ENCODE results near the gene AIG1. TPM values are rescaled to one million over a fixed set of nuclear protein-coding genes. Genes with fewer than 3 reads are reported as not detected.

The AIG1 gene
- total and polyA plus RNA-seq, 2 of the 13 experiments (the other 11 are each of a cell fraction or from before 2014, with no cell fraction given), result 115 to 197 TPM

DNA sequence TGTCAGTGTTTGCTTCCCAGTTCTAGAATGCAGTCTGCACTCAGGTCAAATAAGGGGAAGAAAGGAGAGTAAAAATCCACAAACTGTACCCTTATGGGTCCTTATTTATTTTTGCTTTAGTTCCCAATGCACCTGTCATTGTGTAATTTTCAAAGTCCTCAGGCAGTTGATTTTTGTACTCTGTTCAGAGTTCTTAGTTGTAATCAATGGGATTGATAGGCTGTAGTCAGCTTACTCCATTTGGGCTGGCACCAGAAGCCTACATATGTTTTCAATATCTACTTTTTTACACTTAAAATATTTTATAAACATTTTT, 18.6 kb downstream of the AIG1 start (continued):
- TF ChIP-seq KLF12 (CRISPR knock-in tag; IDR thresholded peaks at IDR 0.05; ENCODE audit: borderline replicate concordance), result no peak
- 0 out of 2 replicates have a peak, but pooled peaks have one; percentile 27 for TF ChIP-seq HDAC2 (CRISPR knock-in tag; IDR thresholded peaks at IDR 0.05)
- TF ChIP-seq RARA (CRISPR knock-in tag; IDR thresholded peaks at IDR 0.05), result 0 out of 2 replicates have a peak, but pooled peaks have one; percentile 10
- TF ChIP-seq, protein P1, sequence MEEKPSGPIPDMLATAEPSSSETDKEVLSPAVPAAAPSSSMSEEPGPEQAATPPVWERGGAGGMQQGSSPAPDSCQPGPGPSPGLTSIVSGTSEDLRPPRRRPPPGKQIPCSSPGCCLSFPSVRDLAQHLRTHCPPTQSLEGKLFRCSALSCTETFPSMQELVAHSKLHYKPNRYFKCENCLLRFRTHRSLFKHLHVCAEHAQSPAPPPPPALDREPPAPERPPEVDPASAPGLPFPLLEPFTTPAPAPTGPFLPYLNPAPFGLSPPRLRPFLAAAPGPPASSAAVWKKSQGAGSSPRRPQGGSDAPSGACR (CRISPR knock-in tag; IDR thresholded peaks at IDR 0.05), result no peak
- TF ChIP-seq EP300 (IDR thresholded peaks at IDR 0.05; ENCODE audit: low read depth in 2 of 2, low read length in 2 of 2), result peak in 1 of 2 experiments; percentile 80; a peak in 2 of 4 replicates
- TF ChIP-seq EP300 (CRISPR knock-in tag; IDR thresholded peaks at IDR 0.05; ENCODE audit: borderline replicate concordance), result no peak
- TF ChIP-seq HNF4A (CRISPR knock-in tag; IDR thresholded peaks at IDR 0.05), result peak; percentile 90
- no peak for TF ChIP-seq ZNF777 (CRISPR knock-in tag; IDR thresholded peaks at IDR 0.05)
- TF ChIP-seq SNAI1 (CRISPR knock-in tag; IDR thresholded peaks at IDR 0.05; ENCODE audit: borderline replicate concordance), result 0 out of 2 replicates have a peak, but pooled peaks have one; percentile 49
- TF ChIP-seq ZNF282 (IDR thresholded peaks at IDR 0.05; ENCODE audit: partially characterized antibody), result no peak
- peak; percentile 83 for TF ChIP-seq NCOR1 (IDR thresholded peaks at IDR 0.05; ENCODE audit: borderline replicate concordance, low read length)
- TF ChIP-seq, protein P2, sequence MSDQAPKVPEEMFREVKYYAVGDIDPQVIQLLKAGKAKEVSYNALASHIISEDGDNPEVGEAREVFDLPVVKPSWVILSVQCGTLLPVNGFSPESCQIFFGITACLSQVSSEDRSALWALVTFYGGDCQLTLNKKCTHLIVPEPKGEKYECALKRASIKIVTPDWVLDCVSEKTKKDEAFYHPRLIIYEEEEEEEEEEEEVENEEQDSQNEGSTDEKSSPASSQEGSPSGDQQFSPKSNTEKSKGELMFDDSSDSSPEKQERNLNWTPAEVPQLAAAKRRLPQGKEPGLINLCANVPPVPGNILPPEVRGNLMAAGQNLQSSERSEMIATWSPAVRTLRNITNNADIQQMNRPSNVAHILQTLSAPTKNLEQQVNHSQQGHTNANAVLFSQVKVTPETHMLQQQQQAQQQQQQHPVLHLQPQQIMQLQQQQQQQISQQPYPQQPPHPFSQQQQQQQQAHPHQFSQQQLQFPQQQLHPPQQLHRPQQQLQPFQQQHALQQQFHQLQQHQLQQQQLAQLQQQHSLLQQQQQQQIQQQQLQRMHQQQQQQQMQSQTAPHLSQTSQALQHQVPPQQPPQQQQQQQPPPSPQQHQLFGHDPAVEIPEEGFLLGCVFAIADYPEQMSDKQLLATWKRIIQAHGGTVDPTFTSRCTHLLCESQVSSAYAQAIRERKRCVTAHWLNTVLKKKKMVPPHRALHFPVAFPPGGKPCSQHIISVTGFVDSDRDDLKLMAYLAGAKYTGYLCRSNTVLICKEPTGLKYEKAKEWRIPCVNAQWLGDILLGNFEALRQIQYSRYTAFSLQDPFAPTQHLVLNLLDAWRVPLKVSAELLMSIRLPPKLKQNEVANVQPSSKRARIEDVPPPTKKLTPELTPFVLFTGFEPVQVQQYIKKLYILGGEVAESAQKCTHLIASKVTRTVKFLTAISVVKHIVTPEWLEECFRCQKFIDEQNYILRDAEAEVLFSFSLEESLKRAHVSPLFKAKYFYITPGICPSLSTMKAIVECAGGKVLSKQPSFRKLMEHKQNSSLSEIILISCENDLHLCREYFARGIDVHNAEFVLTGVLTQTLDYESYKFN (CRISPR knock-in tag; conservative IDR thresholded peaks at IDR 0.05), result peak; percentile 84
- no peak for TF ChIP-seq TBX2 (CRISPR knock-in tag; IDR thresholded peaks at IDR 0.05; ENCODE audit: borderline replicate concordance)
- peak; percentile 68; the same call in 1 of the 2 replicates for TF ChIP-seq NFIC (IDR thresholded peaks at IDR 0.05; ENCODE audit: low read length)
- TF ChIP-seq ZNF670 (CRISPR knock-in tag; IDR thresholded peaks at IDR 0.05; ENCODE audit: borderline replicate concordance), result 0 out of 2 replicates have a peak, but pooled peaks have one; percentile 15
- peak; percentile 28 for TF ChIP-seq MED1 (CRISPR knock-in tag; IDR thresholded peaks at IDR 0.05)
- no peak for TF ChIP-seq RAD21 (CRISPR knock-in tag; IDR thresholded peaks at IDR 0.05)
- TF ChIP-seq, protein P3, sequence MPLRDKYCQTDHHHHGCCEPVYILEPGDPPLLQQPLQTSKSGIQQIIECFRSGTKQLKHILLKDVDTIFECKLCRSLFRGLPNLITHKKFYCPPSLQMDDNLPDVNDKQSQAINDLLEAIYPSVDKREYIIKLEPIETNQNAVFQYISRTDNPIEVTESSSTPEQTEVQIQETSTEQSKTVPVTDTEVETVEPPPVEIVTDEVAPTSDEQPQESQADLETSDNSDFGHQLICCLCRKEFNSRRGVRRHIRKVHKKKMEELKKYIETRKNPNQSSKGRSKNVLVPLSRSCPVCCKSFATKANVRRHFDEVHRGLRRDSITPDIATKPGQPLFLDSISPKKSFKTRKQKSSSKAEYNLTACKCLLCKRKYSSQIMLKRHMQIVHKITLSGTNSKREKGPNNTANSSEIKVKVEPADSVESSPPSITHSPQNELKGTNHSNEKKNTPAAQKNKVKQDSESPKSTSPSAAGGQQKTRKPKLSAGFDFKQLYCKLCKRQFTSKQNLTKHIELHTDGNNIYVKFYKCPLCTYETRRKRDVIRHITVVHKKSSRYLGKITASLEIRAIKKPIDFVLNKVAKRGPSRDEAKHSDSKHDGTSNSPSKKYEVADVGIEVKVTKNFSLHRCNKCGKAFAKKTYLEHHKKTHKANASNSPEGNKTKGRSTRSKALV (CRISPR knock-in tag; IDR thresholded peaks at IDR 0.05), result 0 out of 2 replicates have a peak, but pooled peaks have one; percentile 47
- TF ChIP-seq, protein P4, sequence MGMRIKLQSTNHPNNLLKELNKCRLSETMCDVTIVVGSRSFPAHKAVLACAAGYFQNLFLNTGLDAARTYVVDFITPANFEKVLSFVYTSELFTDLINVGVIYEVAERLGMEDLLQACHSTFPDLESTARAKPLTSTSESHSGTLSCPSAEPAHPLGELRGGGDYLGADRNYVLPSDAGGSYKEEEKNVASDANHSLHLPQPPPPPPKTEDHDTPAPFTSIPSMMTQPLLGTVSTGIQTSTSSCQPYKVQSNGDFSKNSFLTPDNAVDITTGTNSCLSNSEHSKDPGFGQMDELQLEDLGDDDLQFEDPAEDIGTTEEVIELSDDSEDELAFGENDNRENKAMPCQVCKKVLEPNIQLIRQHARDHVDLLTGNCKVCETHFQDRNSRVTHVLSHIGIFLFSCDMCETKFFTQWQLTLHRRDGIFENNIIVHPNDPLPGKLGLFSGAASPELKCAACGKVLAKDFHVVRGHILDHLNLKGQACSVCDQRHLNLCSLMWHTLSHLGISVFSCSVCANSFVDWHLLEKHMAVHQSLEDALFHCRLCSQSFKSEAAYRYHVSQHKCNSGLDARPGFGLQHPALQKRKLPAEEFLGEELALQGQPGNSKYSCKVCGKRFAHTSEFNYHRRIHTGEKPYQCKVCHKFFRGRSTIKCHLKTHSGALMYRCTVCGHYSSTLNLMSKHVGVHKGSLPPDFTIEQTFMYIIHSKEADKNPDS (CRISPR knock-in tag; IDR thresholded peaks at IDR 0.05), result no peak
- no peak for TF ChIP-seq FOXM1 (CRISPR knock-in tag; IDR thresholded peaks at IDR 0.05)
- TF ChIP-seq POGZ (CRISPR knock-in tag; IDR thresholded peaks at IDR 0.05), result peak; percentile 77
- TF ChIP-seq HDAC1 (CRISPR knock-in tag; IDR thresholded peaks at IDR 0.05), result peak; percentile 51; the same call in 1 of the 2 replicates
- 0 out of 2 replicates have a peak, but pooled peaks have one; percentile 17 for TF ChIP-seq SAP130 (CRISPR knock-in tag; IDR thresholded peaks at IDR 0.05; ENCODE audit: low read depth)
- peak; percentile 53; the same call in 1 of the 2 replicates for TF ChIP-seq CEBPB (IDR thresholded peaks at IDR 0.05; ENCODE audit: borderline replicate concordance, low read depth, low read length)

All from HepG2 (cell line).